Aorta (tissue), 5 donors: ENCODE results near the gene RNU6-1. TPM values are rescaled to one million over a fixed set of nuclear protein-coding genes. Genes with fewer than 3 reads are reported as not detected.

Experiments used
- ATAC-seq: fragments of 200-7000 bp; cut with Tn5 transposase; one replicate; pipeline ENCODE4 v1.9.1; 2022; ENCODE audit warnings: moderate library complexity; ENCODE audit not compliant: low FRiP score
- DNase-seq, 2 donors: peaks; one replicate each; pipeline ENCODE4 v3.0.0-alpha.2; 2020
- H3K27ac ChIP-seq, 2 donors: one replicate each; pipeline ENCODE4 v1.5.1; 2013; ENCODE audit warnings: low read length in 2 of 2, mild to moderate bottlenecking in 2 of 2, moderate library complexity in 2 of 2, control low read depth in 1 of 2, inconsistent platforms in 1 of 2, low read depth in 1 of 2
- H3K27me3 ChIP-seq, 2 donors: one replicate each; pipeline ENCODE4 v1.6.1; 2013; ENCODE audit warnings: control low read depth in 1 of 2, low read length in 1 of 2, mild to moderate bottlenecking in 1 of 2, moderate library complexity in 1 of 2; ENCODE audit not compliant: insufficient read depth in 2 of 2, control insufficient read depth in 1 of 2
- H3K36me3 ChIP-seq, 2 donors: one replicate each; pipeline ENCODE4 v1.6.1; 2013; ENCODE audit warnings: control low read depth in 1 of 2, low read length in 1 of 2, mild to moderate bottlenecking in 1 of 2; ENCODE audit not compliant: insufficient read depth in 2 of 2, control insufficient read depth in 1 of 2
- H3K4me1 ChIP-seq, 2 donors: one replicate each; pipeline ENCODE4 v1.6.1; 2013; ENCODE audit warnings: low read length in 2 of 2, control low read depth in 1 of 2, mild to moderate bottlenecking in 1 of 2, moderate library complexity in 1 of 2; ENCODE audit not compliant: insufficient read depth in 2 of 2, control insufficient read depth in 1 of 2
- H3K4me3 ChIP-seq, 2 donors: one replicate each; pipeline ENCODE4 v1.5.1; 2013; ENCODE audit warnings: low read length in 2 of 2, control low read depth in 1 of 2, mild to moderate bottlenecking in 1 of 2
- H3K9me3 ChIP-seq: one replicate; pipeline ENCODE4 v1.6.1; 2013; ENCODE audit warnings: mild to moderate bottlenecking, low read length; ENCODE audit not compliant: control insufficient read depth
- WGBS, 2 donors: extraction: QIAGEN DNeasy Blood & Tissue Kit; methylation state at CpG; one replicate each; pipeline ENCODE4 v1.1.7; 2013; 5-methylcytosine and 5-hydroxymethylcytosine counted together
- intact Hi-C, 2 donors: fragments of 100-400 bp; cut with DNase I; formaldehyde crosslinking; loops; one replicate each; pipeline versions ENCODE4 v1.14.2 to v1.15.0; 2022
- polyA plus RNA-seq, 2 donors: library from polyadenylated mRNA; stranded (reverse); fragments of 200-250 nt; gene quantifications; one replicate each; pipeline ENCODE4 v1.2.3, GENCODE V29; 2013
- total RNA-seq, 2 donors: library from RNA; stranded (reverse); fragmentation: NEBNext Ultra II Directional; extraction: Animal tissue kit (Norgen Biotek cat#: 25700); gene quantifications; one replicate each; pipeline ENCODE4 v1.2.1, GENCODE V29; 2021
- donor health status: healthy with polysubstance abuse.
- donor health status: Bipolar disorder and iron deficiency.
- donor health status: DM: no; HTN: no; CAD: no.
- donor health status: DM: no; HTN: no; CAD: no.
- donor health status: DM: yes; HTN: yes; CAD: no.

RNU6-1 gene
- total and polyA plus RNA-seq, 4 donors: not detected

DNA sequence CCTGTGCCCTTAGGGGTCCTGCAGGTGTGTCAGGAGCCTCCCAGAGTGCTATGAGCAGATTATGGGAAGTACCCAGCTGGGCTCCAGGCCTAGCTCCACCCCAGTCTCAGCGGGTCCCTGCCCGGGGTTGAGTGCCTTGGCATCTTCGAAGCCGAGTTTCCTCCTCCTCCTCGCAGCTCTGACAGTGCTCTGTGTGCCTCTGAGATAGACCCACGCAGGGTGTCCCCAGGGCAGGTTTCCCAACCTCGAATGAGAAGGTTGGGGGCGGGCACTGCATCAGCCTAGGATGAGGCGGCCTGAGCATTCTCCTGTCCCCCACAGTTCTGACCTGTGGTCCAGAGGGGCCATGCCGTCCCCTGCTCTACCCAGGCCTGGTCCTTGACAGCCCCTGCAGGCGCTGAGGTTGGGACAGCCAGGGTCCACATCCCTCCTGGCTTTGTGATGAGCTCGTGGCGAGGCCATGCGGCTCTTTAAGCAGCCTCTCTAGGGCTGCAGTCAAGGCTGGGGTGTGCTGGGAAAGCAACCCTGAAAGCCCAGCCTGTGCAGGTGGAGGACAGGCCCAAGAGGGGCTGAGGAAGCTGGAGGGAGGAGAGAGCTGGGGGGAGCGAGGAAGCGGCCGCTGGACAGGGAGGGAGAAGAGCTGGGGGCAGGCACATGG, 34.7 kb downstream of the RNU6-1 start:
- H3K27me3 ChIP-seq: no peaks in the 10 kb centered on the region
- no peak overlapping the region for H3K27ac ChIP-seq
- DNase-seq (peak in 1 of 2 donors; percentile 64), ATAC-seq (no peak)
- H3K4me1 ChIP-seq: no peaks in the 10 kb centered on the region
- no peaks in the 10 kb centered on the region for H3K9me3 ChIP-seq
- H3K4me3 ChIP-seq: no peak overlapping the region
- 86 to 88% methylated on average over 17 of the region's 17 CpGs for WGBS, 2 donors
- intact Hi-C loops: no loop called here
- H3K36me3 ChIP-seq: peaks cover 0 to 2% of the 10 kb centered on the region in 2 donors

GRCh38 chr15:67803996-67804843, 35.6 kb downstream of the RNU6-1 start:
- no peak overlapping the region for H3K4me3 ChIP-seq
- 81 to 83% methylated on average over 27 of the region's 27 CpGs for WGBS, 2 donors
- H3K9me3 ChIP-seq: no peaks in the 10 kb centered on the region
- H3K27me3 ChIP-seq: no peaks in the 10 kb centered on the region
- no peak overlapping the region for H3K27ac ChIP-seq
- peak in 1 of 2 donors; percentile 63 for DNase-seq
- no peak for ATAC-seq
- no peaks in the 10 kb centered on the region for H3K4me1 ChIP-seq
- peaks cover 0 to 2% of the 10 kb centered on the region in 2 donors for H3K36me3 ChIP-seq
- intact Hi-C loops: no loop called here

DNA sequence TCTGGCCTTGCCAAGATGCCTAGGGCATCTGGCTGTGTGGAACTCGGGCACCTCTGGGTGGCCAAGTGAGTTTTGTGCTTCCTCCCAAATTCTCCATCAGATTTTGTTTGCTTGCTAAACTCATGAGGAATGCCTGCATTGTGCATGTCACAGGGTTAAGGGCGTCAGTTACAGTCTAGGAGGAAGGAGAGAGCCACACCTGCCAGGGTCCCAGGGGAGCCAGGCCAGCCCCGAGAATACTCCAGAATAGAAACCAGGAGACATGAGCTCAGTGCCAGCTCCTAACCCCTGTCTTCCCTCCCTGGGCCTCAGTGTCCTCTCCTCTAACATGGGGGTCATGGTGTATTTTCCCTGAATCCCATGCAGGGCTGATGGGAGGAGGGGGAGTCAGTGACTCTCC, 36.5 kb downstream of the RNU6-1 start:
- WGBS, 2 donors: 71 to 80% methylated on average over 3 of the region's 3 CpGs
- Histone ChIP-seq H3K36me3 (peaks cover 0 to 2% of the 10 kb centered on the region in 2 donors), H3K27ac (no peak overlapping the region), H3K4me3 (no peak overlapping the region), H3K27me3 (no peaks in the 10 kb centered on the region), H3K9me3 (no peaks in the 10 kb centered on the region), H3K4me1 (no peaks in the 10 kb centered on the region)
- ATAC-seq (no peak), DNase-seq (no peak)
- intact Hi-C loops: no loop called here

GRCh38 chr15:67801926-67802914, 37.6 kb downstream of the RNU6-1 start:
- H3K4me3 ChIP-seq: no peak overlapping the region
- H3K27me3 ChIP-seq: no peaks in the 10 kb centered on the region
- peaks cover 0 to 2% of the 10 kb centered on the region in 2 donors for H3K36me3 ChIP-seq
- no peak for ATAC-seq
- H3K4me1 ChIP-seq: no peaks in the 10 kb centered on the region
- 85% methylated on average over 19 of the region's 19 CpGs for WGBS, 2 donors
- no peaks in the 10 kb centered on the region for H3K9me3 ChIP-seq
- peak in 1 of 2 donors; percentile 55 for DNase-seq
- no peak overlapping the region for H3K27ac ChIP-seq
- intact Hi-C loops: no loop called here

GRCh38 chr15:67801142-67801541, 38.7 kb downstream of the RNU6-1 start:
- no peaks in the 10 kb centered on the region for H3K27me3 ChIP-seq
- H3K9me3 ChIP-seq: no peaks in the 10 kb centered on the region
- 95 to 97% methylated on average over 2 of the region's 2 CpGs for WGBS, 2 donors
- H3K27ac ChIP-seq: no peak overlapping the region
- no peak overlapping the region for H3K4me3 ChIP-seq
- intact Hi-C loops: no loop called here
- ATAC-seq (no peak), DNase-seq (no peak)
- H3K36me3 ChIP-seq: peaks cover 0 to 3% of the 10 kb centered on the region in 2 donors
- H3K4me1 ChIP-seq: no peaks in the 10 kb centered on the region

GRCh38 chr15:67799801-67800205, 40.0 kb downstream of the RNU6-1 start:
- Histone ChIP-seq H3K27me3 (no peaks in the 10 kb centered on the region), H3K4me1 (no peaks in the 10 kb centered on the region), H3K9me3 (no peaks in the 10 kb centered on the region), H3K36me3 (peaks cover 0 to 3% of the 10 kb centered on the region in 2 donors), H3K27ac (no peak overlapping the region), H3K4me3 (no peak overlapping the region)
- WGBS, 2 donors: 67 to 80% methylated on average over 6 of the region's 6 CpGs
- ATAC-seq: no peak
- no peak for DNase-seq
- intact Hi-C loops: no loop called here

GRCh38 chr15:67796196-67797127, 43.4 kb downstream of the RNU6-1 start:
- no peak for ATAC-seq
- no peak overlapping the region for H3K27ac ChIP-seq
- no peaks in the 10 kb centered on the region for H3K4me1 ChIP-seq
- 66 to 80% methylated on average over 4 of the region's 4 CpGs for WGBS, 2 donors
- H3K36me3 ChIP-seq: peaks cover 1 to 4% of the 10 kb centered on the region in 2 donors
- no peak for DNase-seq
- H3K9me3 ChIP-seq: no peaks in the 10 kb centered on the region
- no peaks in the 10 kb centered on the region for H3K27me3 ChIP-seq
- no peak overlapping the region for H3K4me3 ChIP-seq
- intact Hi-C loops: no loop called here
